A549 (cell line): ENCODE data around the gene SPAG6. TPM values are rescaled to one million over a fixed set of nuclear protein-coding genes. Genes with fewer than 3 reads are reported as not detected.

Experiments used
- ATAC-seq, 2 experiments: fragments of 200-7000 bp in 1 of 2; fragments of >200 bp in 1 of 2; cut with Nextera tagmentation in 1 of 2; cut with Tn5 transposase in 1 of 2; 3 replicates each; pipeline versions ENCODE4 v1.8.0 to v1.9.1; 2018 to 2020; ENCODE audit warnings: mild to moderate bottlenecking in 1 of 2, moderate library complexity in 1 of 2
- CTCF ChIA-PET: fragments of 300-600 bp; sonication (Branson Sonifier 250); formaldehyde crosslinking; extraction: SDS; loops from one replicate; lab custom pipeline; 2021; ENCODE audit warnings: antibody characterized with exemption, inconsistent platforms; lab: Yijun Ruan, JAX
- POLR2A ChIA-PET: fragments of 350-600 bp; formaldehyde crosslinking; extraction: SDS; loops from one replicate; lab custom pipeline; 2021; ENCODE audit warnings: antibody characterized with exemption, inconsistent platforms; lab: Yijun Ruan, JAX
- DNase-seq, 2 experiments: peaks; one replicate each; pipeline versions ENCODE4 v3.0.0 to v3.0.0-alpha.2; 2011 to 2016; ENCODE audit warnings: low read depth in 1 of 2, low spot score in 1 of 2
- FAIRE-seq: peaks from 2 replicates; lab custom pipeline; 2011; peaks lifted over from hg19 to GRCh38; lab: Jason Lieb, UNC
- H3K27ac ChIP-seq, 2 experiments: fragments of >200 bp; sonication (Bioruptor Twin); formaldehyde crosslinking; 3 replicates each; pipeline ENCODE4 v1.5.1; 2016 to 2017
- H3K4me1 ChIP-seq: fragments of >200 bp; sonication (Bioruptor Twin); formaldehyde crosslinking; 3 replicates; pipeline ENCODE4 v1.6.1; 2016
- H3K4me2 ChIP-seq: fragments of >200 bp; sonication (Bioruptor Twin); formaldehyde crosslinking; 3 replicates; pipeline ENCODE4 v1.6.1; 2016
- H3K4me3 ChIP-seq: fragments of >200 bp; sonication (Bioruptor Twin); formaldehyde crosslinking; 3 replicates; pipeline ENCODE4 v1.5.1; 2016
- H3K9me3 ChIP-seq: fragments of >200 bp; sonication (Bioruptor Twin); formaldehyde crosslinking; 3 replicates; pipeline ENCODE4 v1.6.1; 2016
- CBX8 ChIP-seq: fragments of 200-600 bp; sonication (generic); IDR thresholded peaks from 2 replicates; pipeline ENCODE4 v1.6.1; 2016
- CHD2 ChIP-seq: fragments of 150-350 bp; IDR thresholded peaks from 2 replicates; pipeline ENCODE4 v1.6.1; 2014; ENCODE audit warnings: low read length; ENCODE audit not compliant: partially characterized antibody
- EHMT2 ChIP-seq: fragments of 200-600 bp; sonication (generic); IDR thresholded peaks from 2 replicates; pipeline ENCODE4 v1.6.1; 2016; ENCODE audit warnings: antibody characterized with exemption, low read depth, mild to moderate bottlenecking, moderate library complexity
- FOSB ChIP-seq: fragments of 250-450 bp; sonication (Bioruptor Pico); IDR thresholded peaks from 2 replicates; pipeline ENCODE4 v1.5.0; 2020; ENCODE audit warnings: mild to moderate bottlenecking, moderate library complexity
- FOSL2 ChIP-seq, 2 experiments: fragments of 450-650 bp in 1 of 2; fragments of >200 bp in 1 of 2; sonication (Bioruptor Twin) in 1 of 2; formaldehyde crosslinking; IDR thresholded peaks; 2 replicates each; pipeline versions ENCODE4 v1.5.0 to v1.6.1; 2016 to 2020; ENCODE audit warnings: mild to moderate bottlenecking in 1 of 2, moderate library complexity in 1 of 2
- HDAC2 ChIP-seq: fragments of 200-600 bp; sonication (generic); IDR thresholded peaks from 2 replicates; pipeline ENCODE4 v1.6.1; 2016
- JUNB ChIP-seq: fragments of >200 bp; sonication (Bioruptor Twin); formaldehyde crosslinking; IDR thresholded peaks from 2 replicates; pipeline ENCODE4 v1.6.1; 2016
- KDM5A ChIP-seq: fragments of 200-600 bp; sonication (generic); IDR thresholded peaks from 2 replicates; pipeline ENCODE4 v1.6.1; 2016; ENCODE audit warnings: antibody characterized with exemption, mild to moderate bottlenecking
- MAFK ChIP-seq: fragments of 450-650 bp; IDR thresholded peaks from 2 replicates; pipeline ENCODE4 v1.6.1; 2014; ENCODE audit not compliant: partially characterized antibody
- NFE2L2 ChIP-seq: fragments of 150-350 bp; conservative IDR thresholded peaks from 2 replicates; pipeline ENCODE4 v1.6.1; 2014; ENCODE audit warnings: low read length
- PHF8 ChIP-seq: fragments of 200-600 bp; sonication (generic); IDR thresholded peaks from 2 replicates; pipeline ENCODE4 v1.6.1; 2016; ENCODE audit warnings: low read depth, mild to moderate bottlenecking, antibody characterized with exemption, moderate library complexity, borderline replicate concordance
- RAD21 ChIP-seq, 2 experiments: fragments of >200 bp in 1 of 2; sonication (Bioruptor Twin) in 1 of 2; formaldehyde crosslinking in 1 of 2; IDR thresholded peaks in 1 of 2; conservative IDR thresholded peaks in 1 of 2; 2 replicates in 1 of 2; 3 replicates in 1 of 2; pipeline ENCODE4 v1.6.1; 2012 to 2018; ENCODE audit warnings: inconsistent platforms in 1 of 2
- SMC3 ChIP-seq: fragments of >200 bp; sonication (Bioruptor Twin); formaldehyde crosslinking; IDR thresholded peaks from 3 replicates; pipeline ENCODE4 v1.6.1; 2018; ENCODE audit warnings: inconsistent platforms
- SREBF2 ChIP-seq: fragments of 450-650 bp; IDR thresholded peaks from 2 replicates; pipeline ENCODE4 v1.6.1; 2014; ENCODE audit warnings: mild to moderate bottlenecking, moderate library complexity
- TP53 ChIP-seq: fragments of 250-450 bp; sonication (Bioruptor Pico); IDR thresholded peaks from 2 replicates; pipeline ENCODE4 v1.5.0; 2021; ENCODE audit warnings: mild to moderate bottlenecking, moderate library complexity
- ZSCAN20 ChIP-seq: fragments of 250-450 bp; sonication (Bioruptor Pico); IDR thresholded peaks from 2 replicates; pipeline ENCODE4 v1.8.0; 2022; ENCODE audit warnings: mild to moderate bottlenecking, moderate library complexity
- WGBS: methylation state at CpG from one replicate; pipeline ENCODE4 v1.1.6; 2017; ENCODE audit errors: missing lambda C conversion rate; 5-methylcytosine and 5-hydroxymethylcytosine counted together
- polyA minus RNA-seq: library from RNA; depleted of rRNA, polyadenylated mRNA; stranded (reverse); fragments of >200 nt; gene quantifications from 2 replicates; pipeline ENCODE4 v1.2.3, GENCODE V29; 2011; rRNA and poly(A)+ RNA removed
- polyA plus RNA-seq, 4 experiments: library from polyadenylated mRNA; depleted of rRNA in 3 of 4; stranded (reverse); fragments of >200 nt; fragmentation: RNase III in 1 of 4; extraction: RNeasy Plus Mini Kit Qiagen cat#74134 plus additional on column Dnase treatment in 1 of 4; gene quantifications; 2 replicates in 3 of 4; 3 replicates in 1 of 4; pipeline ENCODE4 v1.2.3, GENCODE V29; 2011 to 2017
- TF ChIP-seq, protein P1 (sequence below): IDR thresholded peaks from 2 replicates; pipeline ENCODE4 v1.6.1; 2012
- TF ChIP-seq, protein P2 (sequence below): fragments of 200-600 bp; sonication (generic); IDR thresholded peaks from 2 replicates; pipeline ENCODE4 v1.6.1; 2016; ENCODE audit warnings: antibody characterized with exemption, mild to moderate bottlenecking, moderate library complexity

SPAG6 gene
- polyA plus RNA-seq (2011; rRNA removed) (0.04 TPM in 1 of 2 replicates, not detected in the other), polyA plus RNA-seq (2017; fragmentation: RNase III; extraction: RNeasy Plus Mini Kit Qiagen cat#74134 plus additional on column Dnase treatment) (0.05 TPM in 1 of 3 replicates, not detected in the others), polyA minus RNA-seq (not detected in 2 replicates)
- polyA plus RNA-seq (2012; cell fraction: cytosol; rRNA removed): not detected in 2 replicates
- 0.05 TPM in 1 of 2 replicates, not detected in the other for polyA plus RNA-seq (2012; cell fraction: nucleus; rRNA removed)

DNA sequence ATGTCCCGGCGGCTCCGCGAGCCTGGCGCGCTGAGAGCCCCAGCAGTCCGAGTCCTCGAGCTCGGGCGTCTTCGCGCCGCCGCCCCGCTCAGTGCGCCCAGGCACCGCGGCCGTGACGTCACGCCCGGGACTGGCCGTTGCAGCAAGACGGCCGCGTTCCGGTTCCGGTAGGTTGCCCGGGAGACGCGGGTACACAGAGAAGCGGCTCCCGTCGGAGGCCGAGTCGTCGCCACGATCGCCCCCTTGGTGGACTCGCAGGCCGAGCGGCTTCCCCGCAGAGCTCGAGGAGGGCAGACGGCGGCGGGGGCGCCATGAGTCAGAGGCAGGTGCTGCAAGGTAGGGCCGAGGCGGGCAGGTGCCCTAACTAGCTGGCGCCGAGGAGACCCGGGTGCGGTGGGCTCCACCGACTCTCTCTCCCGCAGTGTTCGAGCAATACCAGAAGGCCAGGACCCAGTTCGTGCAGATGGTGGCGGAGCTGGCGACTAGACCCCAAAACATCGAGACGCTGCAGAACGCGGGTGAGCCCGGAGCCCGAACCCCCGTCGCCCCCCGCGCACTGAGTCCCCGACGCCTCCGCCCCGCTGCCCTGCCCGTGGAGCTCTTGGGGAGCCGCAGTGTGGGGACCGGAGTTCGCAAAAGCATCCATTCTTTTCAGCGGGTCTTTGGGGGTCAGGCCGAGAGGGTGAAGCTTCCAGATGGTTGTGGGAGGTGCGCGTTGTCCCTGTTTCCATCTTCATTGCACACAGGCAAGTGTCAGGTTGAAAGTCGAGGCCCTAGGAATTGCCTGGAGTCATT, at the start of gene SPAG6:
Gene SPAG6 (plus strand): TSS at position 196 of the 795 bp plus-strand sequence. CDS start 116 bp downstream, at position 312.
- ChIA-PET POLR2A (no interaction called here), CTCF (interaction anchor here (0.8 kb wide), 1 partner anchor 240 kb away, joined by 3 read pairs; no protein-coding TSS in a partner anchor)
- DNase-seq (no peak), ATAC-seq (no peak), FAIRE-seq (no peak)
- Histone ChIP-seq H3K4me3 (no peak within 1 kb of the TSS), H3K27ac (no peak within 1 kb of the TSS), H3K4me2 (no peak within 1 kb of the TSS), H3K9me3 (no peaks in the 10 kb centered on the region), H3K4me1 (0 out of 3 replicates have a peak, but pooled peaks cover 4% of the 10 kb centered on the region)
- WGBS: 75% methylated on average over 44 of the region's 83 CpGs
- TF ChIP-seq, protein P1, sequence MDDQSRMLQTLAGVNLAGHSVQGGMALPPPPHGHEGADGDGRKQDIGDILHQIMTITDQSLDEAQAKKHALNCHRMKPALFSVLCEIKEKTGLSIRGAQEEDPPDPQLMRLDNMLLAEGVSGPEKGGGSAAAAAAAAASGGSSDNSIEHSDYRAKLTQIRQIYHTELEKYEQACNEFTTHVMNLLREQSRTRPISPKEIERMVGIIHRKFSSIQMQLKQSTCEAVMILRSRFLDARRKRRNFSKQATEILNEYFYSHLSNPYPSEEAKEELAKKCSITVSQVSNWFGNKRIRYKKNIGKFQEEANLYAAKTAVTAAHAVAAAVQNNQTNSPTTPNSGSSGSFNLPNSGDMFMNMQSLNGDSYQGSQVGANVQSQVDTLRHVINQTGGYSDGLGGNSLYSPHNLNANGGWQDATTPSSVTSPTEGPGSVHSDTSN: no peak
- TF ChIP-seq NFE2L2 (no peak), ZSCAN20 (no peak), MAFK (no peak), CHD2 (no peak), PHF8 (no peak), EHMT2 (no peak), KDM5A (no peak), FOSB (CRISPR knock-in tag) (no peak), HDAC2 (no peak), SMC3 (no peak), FOSL2 (IDR thresholded peaks at IDR 0.05) (no peak), FOSL2 (CRISPR knock-in tag; IDR thresholded peaks at IDR 0.05) (no peak), SREBF2 (no peak), JUNB (no peak), CBX8 (no peak), TP53 (CRISPR knock-in tag) (no peak)
- TF ChIP-seq, protein P2, sequence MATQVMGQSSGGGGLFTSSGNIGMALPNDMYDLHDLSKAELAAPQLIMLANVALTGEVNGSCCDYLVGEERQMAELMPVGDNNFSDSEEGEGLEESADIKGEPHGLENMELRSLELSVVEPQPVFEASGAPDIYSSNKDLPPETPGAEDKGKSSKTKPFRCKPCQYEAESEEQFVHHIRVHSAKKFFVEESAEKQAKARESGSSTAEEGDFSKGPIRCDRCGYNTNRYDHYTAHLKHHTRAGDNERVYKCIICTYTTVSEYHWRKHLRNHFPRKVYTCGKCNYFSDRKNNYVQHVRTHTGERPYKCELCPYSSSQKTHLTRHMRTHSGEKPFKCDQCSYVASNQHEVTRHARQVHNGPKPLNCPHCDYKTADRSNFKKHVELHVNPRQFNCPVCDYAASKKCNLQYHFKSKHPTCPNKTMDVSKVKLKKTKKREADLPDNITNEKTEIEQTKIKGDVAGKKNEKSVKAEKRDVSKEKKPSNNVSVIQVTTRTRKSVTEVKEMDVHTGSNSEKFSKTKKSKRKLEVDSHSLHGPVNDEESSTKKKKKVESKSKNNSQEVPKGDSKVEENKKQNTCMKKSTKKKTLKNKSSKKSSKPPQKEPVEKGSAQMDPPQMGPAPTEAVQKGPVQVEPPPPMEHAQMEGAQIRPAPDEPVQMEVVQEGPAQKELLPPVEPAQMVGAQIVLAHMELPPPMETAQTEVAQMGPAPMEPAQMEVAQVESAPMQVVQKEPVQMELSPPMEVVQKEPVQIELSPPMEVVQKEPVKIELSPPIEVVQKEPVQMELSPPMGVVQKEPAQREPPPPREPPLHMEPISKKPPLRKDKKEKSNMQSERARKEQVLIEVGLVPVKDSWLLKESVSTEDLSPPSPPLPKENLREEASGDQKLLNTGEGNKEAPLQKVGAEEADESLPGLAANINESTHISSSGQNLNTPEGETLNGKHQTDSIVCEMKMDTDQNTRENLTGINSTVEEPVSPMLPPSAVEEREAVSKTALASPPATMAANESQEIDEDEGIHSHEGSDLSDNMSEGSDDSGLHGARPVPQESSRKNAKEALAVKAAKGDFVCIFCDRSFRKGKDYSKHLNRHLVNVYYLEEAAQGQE: no peak

DNA sequence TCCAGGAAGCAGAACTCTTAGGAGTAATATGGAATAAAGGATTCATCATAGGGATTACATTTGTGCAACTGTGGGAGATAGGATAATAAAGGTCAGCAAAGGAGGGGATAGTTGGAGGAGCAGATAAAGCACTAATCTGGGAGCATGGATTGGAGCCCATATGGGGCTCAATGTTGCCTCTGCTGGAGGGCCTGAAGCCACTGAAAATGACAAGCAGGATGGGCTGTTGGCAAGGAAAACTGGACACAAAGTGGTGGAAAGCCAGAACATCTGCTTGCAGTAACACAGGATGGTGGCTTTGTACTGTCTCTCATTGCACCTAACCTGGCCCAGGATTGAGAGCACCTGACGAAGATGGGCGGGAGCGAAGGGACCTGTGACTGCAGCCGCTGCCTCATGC, 44.1 kb upstream of the SPAG6 start:
- FAIRE-seq (no peak), ATAC-seq (peak; percentile 53 to 64; a peak in 4 of 6 replicates), DNase-seq (no peak)
- Histone ChIP-seq H3K9me3 (no peaks in the 10 kb centered on the region), H3K4me3 (no peak overlapping the region), H3K4me1 (no peaks in the 10 kb centered on the region), H3K4me2 (no peak overlapping the region), H3K27ac (no peak overlapping the region)
- TF ChIP-seq CHD2 (no peak), RAD21 (conservative IDR thresholded peaks at IDR 0.05 in 1 of 2, IDR thresholded peaks at IDR 0.05 in 1 of 2) (0 out of 5 replicates have a peak, but pooled peaks of 1 of the 2 experiments have one; percentile 11)
- ChIA-PET POLR2A (no interaction called here), CTCF (no interaction called here)
- 88% methylated on average over 4 of the region's 4 CpGs for WGBS
